Spleen (tissue), 7 donors: ENCODE data around the gene OARD1.

Source experiments
- POLR2AphosphoS5 ChIP-seq, 3 donors: sonication (generic); formaldehyde crosslinking; IDR thresholded peaks; one replicate each; pipeline ENCODE4 v1.5.1; 2017; ENCODE audit warnings: antibody characterized with exemption in 3 of 3
- TF ChIP-seq, protein P1 (sequence below), 11 experiments: fragments of 200-600 bp in 7 of 11; fragments of 450-650 bp in 4 of 11; sonication (generic) in 4 of 11; IDR thresholded peaks in 8 of 11; conservative IDR thresholded peaks in 3 of 11; 1 replicate in 7 of 11; 2 replicates in 4 of 11; pipeline versions ENCODE4 v1.4.0 to v1.8.0; 2016 to 2021; ENCODE audit warnings: antibody characterized with exemption in 11 of 11, inconsistent platforms in 4 of 11, mild to moderate bottlenecking in 1 of 11
- donor health status: DM: no; HTN: no; CAD: no; lungs with moderate emphysema.
- donor health status: DM: no; HTN: no; CAD: no.
- donor health status: DM: no; HTN: no; CAD: no.

DNA sequence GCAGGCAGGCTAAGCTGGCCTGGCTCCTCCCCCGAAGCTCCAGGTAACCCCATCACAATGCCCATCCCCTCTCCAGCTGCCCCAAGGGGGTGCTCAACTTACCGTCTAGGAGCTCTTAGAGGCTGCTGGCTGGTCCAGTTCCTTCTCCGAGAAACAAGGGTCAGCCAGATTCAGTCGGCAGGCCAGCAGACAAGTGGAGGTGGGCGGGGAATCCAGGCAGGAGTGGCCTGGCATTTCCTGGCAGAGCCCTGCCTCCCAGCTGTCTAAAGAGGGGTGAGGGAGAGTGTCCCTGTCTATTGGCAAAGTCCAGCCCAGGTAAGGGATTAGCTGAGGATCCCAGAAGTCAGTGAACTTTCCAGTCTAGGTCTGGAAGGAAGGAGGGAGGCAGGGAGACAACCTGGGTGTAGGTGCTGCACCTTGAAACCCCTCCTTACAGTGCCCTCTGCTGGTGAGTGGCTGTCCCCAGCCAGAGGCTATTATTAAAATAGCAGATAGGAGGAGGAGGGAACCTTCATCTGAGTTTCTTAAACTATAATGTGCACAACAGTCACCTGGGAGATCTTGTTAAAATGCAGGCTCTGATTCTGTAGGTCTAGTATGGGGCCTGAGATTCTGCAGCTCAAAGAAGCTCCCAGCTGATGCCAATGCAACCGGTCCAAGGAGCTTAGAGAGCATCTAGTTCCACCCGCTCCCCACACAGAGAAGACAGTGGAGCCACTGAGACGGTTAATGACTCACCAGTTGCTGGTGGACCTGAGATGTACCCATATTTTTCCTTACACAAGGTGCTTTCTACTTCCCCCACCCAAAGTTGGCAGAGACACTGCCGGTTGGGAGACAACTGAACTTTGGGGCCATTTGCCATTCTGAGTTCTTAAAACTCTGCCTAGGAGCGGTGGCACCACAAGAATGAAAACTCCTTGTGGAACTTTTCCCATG is 32.8 kb downstream of the OARD1 start, which contains the start of gene UNC5CL:
- TF ChIP-seq, protein P1, sequence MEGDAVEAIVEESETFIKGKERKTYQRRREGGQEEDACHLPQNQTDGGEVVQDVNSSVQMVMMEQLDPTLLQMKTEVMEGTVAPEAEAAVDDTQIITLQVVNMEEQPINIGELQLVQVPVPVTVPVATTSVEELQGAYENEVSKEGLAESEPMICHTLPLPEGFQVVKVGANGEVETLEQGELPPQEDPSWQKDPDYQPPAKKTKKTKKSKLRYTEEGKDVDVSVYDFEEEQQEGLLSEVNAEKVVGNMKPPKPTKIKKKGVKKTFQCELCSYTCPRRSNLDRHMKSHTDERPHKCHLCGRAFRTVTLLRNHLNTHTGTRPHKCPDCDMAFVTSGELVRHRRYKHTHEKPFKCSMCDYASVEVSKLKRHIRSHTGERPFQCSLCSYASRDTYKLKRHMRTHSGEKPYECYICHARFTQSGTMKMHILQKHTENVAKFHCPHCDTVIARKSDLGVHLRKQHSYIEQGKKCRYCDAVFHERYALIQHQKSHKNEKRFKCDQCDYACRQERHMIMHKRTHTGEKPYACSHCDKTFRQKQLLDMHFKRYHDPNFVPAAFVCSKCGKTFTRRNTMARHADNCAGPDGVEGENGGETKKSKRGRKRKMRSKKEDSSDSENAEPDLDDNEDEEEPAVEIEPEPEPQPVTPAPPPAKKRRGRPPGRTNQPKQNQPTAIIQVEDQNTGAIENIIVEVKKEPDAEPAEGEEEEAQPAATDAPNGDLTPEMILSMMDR (IDR thresholded peaks at IDR 0.05 in 8 of 11, conservative IDR thresholded peaks at IDR 0.05 in 3 of 11): peak in 10 of 11 experiments; percentile 38 to 80 (median 62)
- TF ChIP-seq POLR2AphosphoS5 (IDR thresholded peaks at IDR 0.05): no peak
